Embryonic facial prominence (tissue), 1 donor: ENCODE measurements around the gene LRMDA.

Source experiments
- DNase-seq: peaks from one replicate; pipeline ENCODE4 v3.0.0-alpha.2; 2016; ENCODE audit errors: extremely low spot score

The LRMDA gene

GRCh38 chr10:76085002-76085816 lies 653.8 kb downstream of the LRMDA start:
- no peak for DNase-seq

- DNase-seq, result no peak
These were observed 654.4 kb downstream of the LRMDA start for GRCh38 chr10:76085817-76086167.

GRCh38 chr10:76086170-76086760 lies 654.8 kb downstream of the LRMDA start:
- DNase-seq, result no peak

DNA sequence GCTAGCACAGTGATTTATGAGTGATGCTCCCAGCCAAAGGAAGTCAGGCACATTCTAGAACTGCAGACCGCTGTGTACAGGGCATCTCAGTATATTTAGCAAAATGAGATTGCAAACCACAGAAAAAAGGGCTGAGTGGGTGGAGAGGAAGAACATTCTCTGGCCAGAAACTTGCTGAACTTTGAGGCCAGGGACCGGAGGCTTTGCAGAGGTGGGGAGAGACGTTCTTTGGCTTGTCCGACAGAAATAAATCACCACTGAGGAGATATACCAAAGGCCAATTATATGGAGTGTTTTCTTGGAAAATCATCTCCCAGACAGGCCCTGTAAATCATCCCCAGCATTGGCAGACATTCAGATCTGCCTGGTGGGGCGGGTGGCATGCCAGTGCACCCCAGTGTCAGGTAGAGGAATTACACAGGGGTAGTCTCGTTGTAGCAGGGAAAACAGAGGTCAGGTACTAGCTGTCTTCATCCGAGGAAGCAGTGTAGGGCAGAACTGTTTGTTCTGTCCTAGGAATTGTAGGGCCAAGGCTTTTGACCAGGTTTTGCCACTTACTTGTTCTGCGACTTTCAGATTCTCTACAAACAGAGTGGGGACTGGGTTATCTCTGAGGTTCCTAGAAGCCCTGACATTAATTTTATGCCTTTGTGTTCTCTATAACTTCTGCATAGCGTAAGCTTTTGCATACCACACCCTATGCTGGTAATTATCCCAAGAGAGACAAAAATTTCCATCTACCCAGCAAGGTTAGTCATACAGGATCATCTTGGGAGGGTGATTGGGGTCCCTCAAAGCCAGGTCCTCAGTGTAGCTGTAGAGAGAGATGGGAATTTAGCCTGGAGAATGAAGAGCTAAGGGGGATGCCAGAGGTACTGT lies 655.6 kb downstream of the LRMDA start:
- no peak for DNase-seq

GRCh38 chr10:76088008-76088407 lies 656.6 kb downstream of the LRMDA start:
- no peak for DNase-seq

DNA sequence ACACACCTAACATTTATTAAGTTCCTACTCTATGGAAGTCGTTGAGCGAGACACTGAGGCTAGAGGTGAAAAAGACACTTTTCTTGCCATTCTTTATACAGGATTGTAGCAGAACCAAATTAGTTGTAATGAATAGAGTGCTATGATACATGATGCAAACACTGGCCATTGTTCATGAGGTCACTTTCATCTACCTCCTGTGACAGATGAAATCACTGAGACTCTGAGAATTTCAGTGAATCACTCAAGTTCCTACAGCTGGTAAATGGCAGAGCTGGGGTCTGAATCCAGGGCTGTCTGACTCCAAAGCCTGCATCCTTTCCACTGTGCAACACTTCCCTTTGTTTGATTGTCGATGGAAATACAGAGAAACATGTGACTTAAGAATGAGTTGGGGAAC lies 657.6 kb downstream of the LRMDA start:
- DNase-seq, result no peak

- DNase-seq, result no peak
These were observed 658.2 kb downstream of the LRMDA start for GRCh38 chr10:76089556-76090180.

GRCh38 chr10:76091926-76092325 lies 660.5 kb downstream of the LRMDA start:
- no peak for DNase-seq

GRCh38 chr10:76106611-76107010 lies 675.2 kb downstream of the LRMDA start:
- no peak for DNase-seq

- DNase-seq, result no peak
These were observed 677.3 kb downstream of the LRMDA start for GRCh38 chr10:76108563-76109359.

GRCh38 chr10:76111404-76111803 lies 680.0 kb downstream of the LRMDA start:
- no peak for DNase-seq

DNA sequence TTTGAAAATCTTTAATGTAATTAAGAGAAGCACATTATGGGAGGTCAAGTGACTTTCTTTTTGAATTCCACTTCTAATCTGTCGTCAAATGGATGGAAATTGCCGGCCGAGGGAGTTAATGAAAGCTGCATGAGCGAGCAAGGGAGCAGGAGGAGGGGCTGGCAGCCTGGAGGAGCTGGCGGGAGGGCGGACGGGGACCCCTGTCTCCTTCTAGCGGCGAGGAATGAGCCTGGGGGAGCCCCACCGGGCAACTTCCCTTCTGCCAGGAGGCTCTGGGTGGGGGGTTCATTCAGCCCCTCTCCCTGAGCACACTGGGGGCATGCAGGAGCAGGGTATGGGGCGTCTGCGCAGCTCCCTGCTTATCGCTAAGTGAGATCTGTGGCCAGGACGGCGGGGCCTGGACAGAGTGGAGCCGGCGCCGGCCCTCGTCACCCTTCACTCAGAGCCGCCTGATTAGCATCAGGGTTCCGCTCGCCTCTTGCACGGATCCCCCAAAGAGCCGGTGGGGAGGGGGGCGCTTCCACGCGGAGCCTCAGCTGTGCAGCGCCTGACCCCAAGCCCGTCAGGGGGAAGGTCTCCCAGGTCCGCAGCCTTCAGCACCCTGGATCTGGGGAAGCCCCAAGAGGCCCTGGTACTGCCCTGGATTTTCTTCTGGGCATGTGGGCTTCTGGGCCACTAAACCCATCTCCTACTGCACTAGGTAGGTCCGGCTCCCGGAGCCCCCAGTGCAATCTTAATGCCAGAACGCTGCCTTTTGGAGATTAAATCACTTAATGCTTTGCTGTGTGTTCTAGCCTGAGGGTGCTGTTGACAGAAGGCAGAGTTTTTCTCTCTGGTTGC lies 680.8 kb downstream of the LRMDA start:
- DNase-seq, result no peak

DNA sequence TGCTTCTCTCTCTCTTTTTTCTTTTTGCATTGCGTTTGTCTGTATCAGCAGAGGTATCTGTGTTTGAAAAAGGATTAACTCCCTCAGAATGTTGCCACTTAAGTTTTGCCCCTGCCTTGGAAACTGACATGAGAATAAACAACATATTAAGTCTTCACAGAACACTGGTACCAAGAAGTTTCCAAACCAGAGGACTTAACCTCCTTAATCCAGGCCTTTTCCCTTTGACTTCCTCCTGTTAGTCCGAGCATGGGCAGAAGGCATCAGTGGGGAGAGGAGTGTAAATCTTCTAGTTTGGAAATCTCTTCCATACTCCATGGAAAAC lies 681.4 kb downstream of the LRMDA start:
- no peak for DNase-seq

GRCh38 chr10:76113952-76114351 lies 682.5 kb downstream of the LRMDA start:
- DNase-seq, result no peak

GRCh38 chr10:76114581-76115001 lies 683.2 kb downstream of the LRMDA start:
- no peak for DNase-seq

DNA sequence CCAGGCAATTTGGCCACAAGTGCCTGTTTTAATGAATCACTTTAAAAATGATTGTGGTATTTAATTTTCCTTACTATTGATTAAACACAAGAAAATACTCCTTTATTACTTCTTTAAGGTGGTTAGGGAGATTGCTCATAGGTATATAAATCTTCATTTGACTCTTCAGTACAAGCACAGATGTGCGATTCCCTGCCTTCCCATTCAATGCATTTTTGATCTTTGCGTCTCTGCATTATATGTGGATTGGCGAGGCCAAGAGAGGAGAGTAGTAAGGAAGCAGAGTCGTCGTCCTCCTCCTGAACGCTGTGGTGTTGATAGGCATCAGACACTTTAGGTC lies 683.7 kb downstream of the LRMDA start:
- no peak for DNase-seq

DNA sequence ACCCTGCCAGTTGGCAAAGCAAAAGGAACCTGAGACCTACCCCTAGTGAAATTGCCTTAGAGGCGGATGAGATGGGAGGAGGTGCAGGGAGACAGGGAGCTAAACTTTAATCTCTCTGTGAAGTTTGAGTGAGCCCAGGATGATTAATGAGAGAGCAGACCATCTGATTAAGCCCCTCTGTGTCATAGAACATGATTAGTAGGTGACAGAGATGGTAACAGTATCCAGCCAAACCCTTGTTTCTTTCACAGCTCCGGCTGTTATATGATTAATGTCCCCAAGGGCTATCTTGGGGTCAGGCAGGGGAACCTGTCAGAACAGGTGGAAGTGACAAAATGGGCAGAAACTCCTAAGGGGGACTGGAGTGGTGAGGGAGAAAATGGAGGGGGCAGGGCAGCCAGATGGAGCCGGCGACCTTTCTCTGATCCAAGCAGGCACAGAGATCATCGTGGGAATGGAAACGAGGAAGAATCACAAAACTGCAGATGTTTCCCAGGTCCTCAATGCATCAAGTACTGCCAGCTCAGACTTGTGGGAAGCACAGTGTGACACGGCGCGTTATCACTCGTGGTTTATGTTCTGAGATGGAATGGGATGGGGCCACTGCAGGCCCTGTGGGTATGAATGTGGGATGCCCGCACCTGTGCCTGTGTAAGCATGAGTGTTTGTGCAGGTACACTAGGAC lies 684.2 kb downstream of the LRMDA start:
- no peak for DNase-seq

- DNase-seq, result no peak
These were observed 685.1 kb downstream of the LRMDA start for GRCh38 chr10:76116523-76116922.

DNA sequence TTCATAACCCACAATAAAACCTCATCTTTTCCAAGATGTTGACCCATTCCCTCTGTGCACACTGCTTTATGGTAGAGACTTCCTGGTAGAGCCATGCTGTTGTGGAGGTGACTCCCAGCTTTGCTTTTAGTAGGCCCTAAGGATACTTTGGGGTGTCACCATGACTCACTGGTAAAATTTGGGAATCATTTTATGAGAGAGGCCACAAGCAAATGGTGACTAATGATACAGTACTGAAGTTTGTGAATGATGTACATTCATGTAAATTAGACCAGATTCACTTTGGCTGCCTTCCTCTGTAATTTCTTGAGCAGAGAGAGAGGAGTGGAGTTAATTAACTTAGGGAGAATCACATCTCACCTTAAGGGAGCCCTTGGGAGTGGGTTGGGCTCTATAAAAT lies 686.5 kb downstream of the LRMDA start:
- DNase-seq, result no peak

DNA sequence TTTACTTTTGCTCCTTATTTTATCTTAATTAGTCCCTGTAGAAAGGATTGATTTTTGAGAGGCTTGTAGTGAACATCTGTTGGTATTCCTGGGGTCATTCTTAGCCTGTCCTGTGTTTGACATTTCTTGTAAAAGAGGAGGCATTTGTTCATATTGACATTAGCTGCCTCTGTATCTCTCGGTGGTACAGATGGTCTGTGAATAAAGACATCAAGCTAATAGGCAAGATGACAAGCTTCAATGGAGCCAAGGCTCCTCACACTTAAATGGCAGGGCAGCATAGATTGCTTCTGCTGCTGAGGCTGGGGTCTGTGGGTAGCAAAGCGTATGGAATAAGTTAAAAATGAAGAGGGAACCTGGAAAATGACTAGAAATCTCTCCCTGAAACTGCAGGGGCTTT lies 687.6 kb downstream of the LRMDA start:
- no peak for DNase-seq
